ENCODE measurements around the gene OMG.

The OMG gene

GRCh38 chr17:31309556-31309955 is 12.5 kb upstream of the OMG start:
- H3F3A ChIP-seq (ENCODE audit: insufficient read depth, low read length): peaks cover 11% of the 10 kb centered on the region
- no peaks in the 10 kb centered on the region for H3K27me3 ChIP-seq (ENCODE audit: insufficient read depth, low read length)
- no peaks in the 10 kb centered on the region for H4K20me1 ChIP-seq (ENCODE audit: insufficient read depth, low read length)
- TF ChIP-seq EZH2 (IDR thresholded peaks at IDR 0.05; ENCODE audit: borderline replicate concordance, low read length): no peak
- TF ChIP-seq, protein P1, sequence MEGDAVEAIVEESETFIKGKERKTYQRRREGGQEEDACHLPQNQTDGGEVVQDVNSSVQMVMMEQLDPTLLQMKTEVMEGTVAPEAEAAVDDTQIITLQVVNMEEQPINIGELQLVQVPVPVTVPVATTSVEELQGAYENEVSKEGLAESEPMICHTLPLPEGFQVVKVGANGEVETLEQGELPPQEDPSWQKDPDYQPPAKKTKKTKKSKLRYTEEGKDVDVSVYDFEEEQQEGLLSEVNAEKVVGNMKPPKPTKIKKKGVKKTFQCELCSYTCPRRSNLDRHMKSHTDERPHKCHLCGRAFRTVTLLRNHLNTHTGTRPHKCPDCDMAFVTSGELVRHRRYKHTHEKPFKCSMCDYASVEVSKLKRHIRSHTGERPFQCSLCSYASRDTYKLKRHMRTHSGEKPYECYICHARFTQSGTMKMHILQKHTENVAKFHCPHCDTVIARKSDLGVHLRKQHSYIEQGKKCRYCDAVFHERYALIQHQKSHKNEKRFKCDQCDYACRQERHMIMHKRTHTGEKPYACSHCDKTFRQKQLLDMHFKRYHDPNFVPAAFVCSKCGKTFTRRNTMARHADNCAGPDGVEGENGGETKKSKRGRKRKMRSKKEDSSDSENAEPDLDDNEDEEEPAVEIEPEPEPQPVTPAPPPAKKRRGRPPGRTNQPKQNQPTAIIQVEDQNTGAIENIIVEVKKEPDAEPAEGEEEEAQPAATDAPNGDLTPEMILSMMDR (IDR thresholded peaks at IDR 0.05; ENCODE audit: low read length): no peak
- H3K9me3 ChIP-seq (ENCODE audit: low read length): no peaks in the 10 kb centered on the region
- peak overlapping the region; percentile 91 for H3K4me2 ChIP-seq (ENCODE audit: low read length)
- H3K4me1 ChIP-seq (ENCODE audit: insufficient read depth, low read length, severe bottlenecking): peaks cover 61% of the 10 kb centered on the region
- H3K9ac ChIP-seq (ENCODE audit: low read length): peak overlapping the region; percentile 82
- peaks cover 39% of the 10 kb centered on the region for H3K79me2 ChIP-seq (ENCODE audit: insufficient read depth, low read length)
- H3K9me2 ChIP-seq (ENCODE audit: low read depth, low read length): no peaks in the 10 kb centered on the region
- no peak overlapping the region for H2AFZ ChIP-seq (ENCODE audit: low read length)
- peak overlapping the region; percentile 58 for H3K4me3 ChIP-seq (ENCODE audit: low read depth, low read length, poor library complexity, severe bottlenecking)
- H3K27ac ChIP-seq (ENCODE audit: low read depth, low read length, poor library complexity, severe bottlenecking): peak overlapping the region; percentile 98
- peaks cover 33% of the 10 kb centered on the region for H3K36me3 ChIP-seq (ENCODE audit: insufficient read depth, low read length)

- TF ChIP-seq, protein P1 (IDR thresholded peaks at IDR 0.05; ENCODE audit: low read length): no peak
- TF ChIP-seq EZH2 (IDR thresholded peaks at IDR 0.05; ENCODE audit: borderline replicate concordance, low read length): no peak
- Histone ChIP-seq H3K4me1 (ENCODE audit: insufficient read depth, low read length, severe bottlenecking) (peaks cover 52% of the 10 kb centered on the region), H4K20me1 (ENCODE audit: insufficient read depth, low read length) (no peaks in the 10 kb centered on the region), H3K4me2 (ENCODE audit: low read length) (peak overlapping the region; percentile 91), H3K79me2 (ENCODE audit: insufficient read depth, low read length) (peaks cover 39% of the 10 kb centered on the region), H3K9me3 (ENCODE audit: low read length) (no peaks in the 10 kb centered on the region), H3K9me2 (ENCODE audit: low read depth, low read length) (no peaks in the 10 kb centered on the region), H2AFZ (ENCODE audit: low read length) (no peak overlapping the region), H3F3A (ENCODE audit: insufficient read depth, low read length) (peaks cover 5% of the 10 kb centered on the region; the same call in 1 of the 2 replicates), H3K27me3 (ENCODE audit: insufficient read depth, low read length) (no peaks in the 10 kb centered on the region), H3K9ac (ENCODE audit: low read length) (peak overlapping the region; percentile 82), H3K4me3 (ENCODE audit: low read depth, low read length, poor library complexity, severe bottlenecking) (peak overlapping the region; percentile 58), H3K36me3 (ENCODE audit: insufficient read depth, low read length) (peaks cover 42% of the 10 kb centered on the region), H3K27ac (ENCODE audit: low read depth, low read length, poor library complexity, severe bottlenecking) (peak overlapping the region; percentile 98)
Observed at GRCh38 chr17:31308372-31309334, 11.6 kb upstream of the OMG start.

DNA sequence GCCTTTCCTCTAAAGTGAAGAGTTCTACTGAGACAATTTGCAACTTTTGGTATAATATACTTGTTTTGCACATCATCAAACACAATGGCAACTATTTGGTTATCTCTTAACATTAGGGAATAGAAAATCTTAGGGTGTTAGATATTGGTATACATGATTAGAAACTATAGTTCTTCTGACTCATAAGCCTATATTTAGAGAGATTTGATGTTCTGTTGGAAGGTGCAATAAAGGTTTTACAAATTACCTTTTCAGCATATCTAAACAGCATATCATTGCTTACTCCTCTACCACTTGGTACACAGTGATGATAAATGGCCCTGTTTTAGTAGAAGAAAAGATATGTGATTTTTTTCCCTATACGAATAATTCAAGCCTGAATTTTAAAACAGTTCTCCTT is 10.6 kb upstream of the OMG start:
- Histone ChIP-seq H3K27me3 (ENCODE audit: insufficient read depth, low read length) (no peaks in the 10 kb centered on the region), H3K9me3 (ENCODE audit: low read length) (no peaks in the 10 kb centered on the region), H3F3A (ENCODE audit: insufficient read depth, low read length) (peaks cover 5% of the 10 kb centered on the region; the same call in 1 of the 2 replicates), H3K4me1 (ENCODE audit: insufficient read depth, low read length, severe bottlenecking) (peaks cover 49% of the 10 kb centered on the region), H2AFZ (ENCODE audit: low read length) (no peak overlapping the region), H3K27ac (ENCODE audit: low read depth, low read length, poor library complexity, severe bottlenecking) (peak overlapping the region; percentile 98), H3K9ac (ENCODE audit: low read length) (peak overlapping the region; percentile 82; the same call in 1 of the 2 replicates), H3K4me2 (ENCODE audit: low read length) (peak overlapping the region; percentile 91; the same call in 1 of the 2 replicates), H3K36me3 (ENCODE audit: insufficient read depth, low read length) (peaks cover 52% of the 10 kb centered on the region), H3K4me3 (ENCODE audit: low read depth, low read length, poor library complexity, severe bottlenecking) (peak overlapping the region; percentile 58), H3K9me2 (ENCODE audit: low read depth, low read length) (no peaks in the 10 kb centered on the region), H3K79me2 (ENCODE audit: insufficient read depth, low read length) (peaks cover 34% of the 10 kb centered on the region), H4K20me1 (ENCODE audit: insufficient read depth, low read length) (no peaks in the 10 kb centered on the region)
- no peak for TF ChIP-seq EZH2 (IDR thresholded peaks at IDR 0.05; ENCODE audit: borderline replicate concordance, low read length)
- TF ChIP-seq, protein P1 (IDR thresholded peaks at IDR 0.05; ENCODE audit: low read length): no peak

Measured in OCI-LY1 (cell line).